Activated CD8-positive, alpha-beta memory T cell treated with anti-CD3 and anti-CD28 coated beads, Interleukin-2, amount 10 ng/mL, durations not matched to agents 7 days and 5 days (primary cell): Measurements from ENCODE around the gene GZF1. TPM values are rescaled to one million over a fixed set of nuclear protein-coding genes. Genes with fewer than 3 reads are reported as not detected.
A peak's percentile ranks its signal among the peaks of the same experiment; 100 is the strongest.

Experiments
- ATAC-seq: fragments of 150-1000 bp; cut with Tn5 transposase; one replicate; pipeline ENCODE4 v1.10.0; 2021; ENCODE audit warnings: moderate library complexity
- CTCF ChIA-PET: fragments of 350-600 bp; sonication (Branson Sonifier 250); formaldehyde crosslinking; loops from one replicate; lab custom pipeline; 2021; ENCODE audit warnings: antibody characterized with exemption; lab: Charles Lee
- DNase-seq: peaks from one replicate; pipeline ENCODE4 v3.0.0-alpha.2; 2020
- H3K27ac Mint-ChIP-seq: one replicate; pipeline ENCODE4 v1.8.0; 2021; ENCODE audit warnings: mild to moderate bottlenecking, mixed read lengths
- H3K27me3 Mint-ChIP-seq: one replicate; pipeline ENCODE4 v1.8.0; 2021; ENCODE audit warnings: mixed read lengths
- H3K36me3 Mint-ChIP-seq: one replicate; pipeline ENCODE4 v1.8.0; 2021; ENCODE audit warnings: mild to moderate bottlenecking, mixed read lengths
- H3K4me1 Mint-ChIP-seq: one replicate; pipeline ENCODE4 v1.8.0; 2021; ENCODE audit warnings: mixed read lengths
- H3K4me3 Mint-ChIP-seq: one replicate; pipeline ENCODE4 v1.8.0; 2021; ENCODE audit warnings: mild to moderate bottlenecking, moderate library complexity, mixed read lengths
- H3K9me3 Mint-ChIP-seq: one replicate; pipeline ENCODE4 v1.8.0; 2022; ENCODE audit warnings: low read depth, mixed read lengths
- total RNA-seq, 2 experiments: library from RNA; stranded (reverse); gene quantifications; one replicate each; pipeline ENCODE4 v1.2.3, GENCODE V29; 2021

GZF1 gene
- total RNA-seq, 2 experiments from 2014 or later = 10.2 to 14.4 TPM

DNA sequence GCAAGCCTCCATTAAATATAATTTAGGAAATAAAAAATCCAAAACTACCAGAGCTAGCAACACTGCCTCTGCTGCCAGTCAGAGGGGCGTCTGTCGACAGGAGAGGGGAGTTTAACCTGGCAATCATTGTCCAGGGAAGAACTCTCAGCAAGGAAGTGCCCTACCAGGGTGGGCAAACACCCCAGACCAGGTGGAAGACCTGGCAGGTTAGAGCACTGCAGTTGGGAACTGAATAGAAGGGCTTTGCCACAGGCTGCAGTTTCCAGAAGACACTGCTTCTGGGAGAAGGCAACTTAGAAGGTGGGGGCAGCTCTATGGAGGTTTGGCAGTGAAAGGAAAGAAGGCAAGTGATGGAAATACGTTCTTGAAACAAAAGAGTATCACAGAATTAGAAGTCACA lies 47.8 kb downstream of the GZF1 start:
- CTCF ChIA-PET = interaction anchor here (1.0 kb wide), 1 partner anchor 32 kb away, joined by 3 read pairs; no protein-coding TSS in a partner anchor
- no peak overlapping the region for H3K27ac Mint-ChIP-seq
- peaks cover 41% of the 10 kb centered on the region for H3K4me1 Mint-ChIP-seq
- H3K4me3 Mint-ChIP-seq = no peak overlapping the region
- ATAC-seq (no peak), DNase-seq (no peak)
- no peaks in the 10 kb centered on the region for H3K27me3 Mint-ChIP-seq
- no peaks in the 10 kb centered on the region for H3K9me3 Mint-ChIP-seq
- H3K36me3 Mint-ChIP-seq = peaks cover 9% of the 10 kb centered on the region

- Mint-ChIP-seq H3K36me3 (peaks cover 16% of the 10 kb centered on the region), H3K9me3 (no peaks in the 10 kb centered on the region), H3K4me1 (peaks cover 46% of the 10 kb centered on the region), H3K27ac (no peak overlapping the region), H3K27me3 (no peaks in the 10 kb centered on the region), H3K4me3 (no peak overlapping the region)
- DNase-seq (no peak), ATAC-seq (no peak)
- CTCF ChIA-PET = interaction anchor here (1.9 kb wide), 1 partner anchor 10 kb away, joined by 5 read pairs; the partner anchor contains the start of gene NAPB
Observed at GRCh38 chr20:23410916-23411695, 49.1 kb downstream of the GZF1 start.

DNA sequence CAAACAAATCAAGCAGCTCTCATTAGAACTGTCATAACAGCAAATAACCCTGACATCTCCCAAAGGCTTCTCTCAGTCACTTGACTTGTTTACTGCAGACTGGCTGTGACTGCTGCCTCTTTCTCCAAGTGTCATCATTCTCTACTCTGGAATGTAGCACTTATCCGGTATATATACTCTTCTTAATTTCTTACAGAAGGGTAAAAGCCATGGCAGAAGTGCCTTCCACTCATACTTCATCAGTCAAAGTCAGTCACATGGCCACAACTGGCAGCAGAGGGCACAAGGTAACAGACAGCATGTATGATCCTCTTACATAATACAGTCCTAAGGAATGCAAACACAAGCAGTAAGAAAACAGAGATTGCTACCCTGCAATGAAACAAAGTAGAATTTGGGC lies 50.0 kb downstream of the GZF1 start:
- Mint-ChIP-seq H3K9me3 (no peaks in the 10 kb centered on the region), H3K36me3 (peaks cover 16% of the 10 kb centered on the region), H3K27me3 (no peaks in the 10 kb centered on the region), H3K4me1 (peaks cover 49% of the 10 kb centered on the region), H3K27ac (no peak overlapping the region), H3K4me3 (no peak overlapping the region)
- ATAC-seq = no peak
- CTCF ChIA-PET = interaction anchor here (1.9 kb wide), 1 partner anchor 10 kb away, joined by 5 read pairs; the partner anchor contains the start of gene NAPB
- no peak for DNase-seq

DNA sequence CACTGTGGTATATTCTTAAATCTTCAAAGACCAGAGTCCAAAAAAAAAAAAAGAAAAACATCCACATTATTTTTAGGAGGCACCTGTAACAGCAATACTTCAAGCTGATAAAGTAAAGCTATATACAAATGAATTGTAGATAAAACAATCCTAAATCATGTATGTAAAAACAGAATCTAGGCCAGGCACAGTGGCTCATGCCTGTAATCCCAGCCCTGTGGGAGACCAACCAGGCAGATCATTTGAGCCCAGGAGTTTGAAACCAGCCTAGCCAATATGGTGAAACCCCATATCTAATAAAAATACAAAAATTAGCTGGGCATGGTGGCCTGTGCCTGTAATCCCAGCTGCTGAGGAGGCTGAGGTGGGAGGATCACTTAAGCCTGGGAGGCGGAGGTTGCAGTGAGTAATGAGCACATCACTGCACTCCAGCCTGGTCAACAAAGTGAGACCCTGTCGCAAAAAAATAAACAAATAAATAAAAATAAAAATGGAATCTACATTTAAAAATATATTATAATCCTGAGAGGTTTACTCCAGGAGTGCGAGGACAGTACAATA lies 52.0 kb downstream of the GZF1 start:
- no peak for DNase-seq
- no peak overlapping the region for H3K27ac Mint-ChIP-seq
- CTCF ChIA-PET = no interaction called here
- H3K4me3 Mint-ChIP-seq = no peak overlapping the region
- H3K36me3 Mint-ChIP-seq = peaks cover 16% of the 10 kb centered on the region
- no peak for ATAC-seq
- H3K4me1 Mint-ChIP-seq = peaks cover 47% of the 10 kb centered on the region
- H3K9me3 Mint-ChIP-seq = no peaks in the 10 kb centered on the region
- no peaks in the 10 kb centered on the region for H3K27me3 Mint-ChIP-seq

DNA sequence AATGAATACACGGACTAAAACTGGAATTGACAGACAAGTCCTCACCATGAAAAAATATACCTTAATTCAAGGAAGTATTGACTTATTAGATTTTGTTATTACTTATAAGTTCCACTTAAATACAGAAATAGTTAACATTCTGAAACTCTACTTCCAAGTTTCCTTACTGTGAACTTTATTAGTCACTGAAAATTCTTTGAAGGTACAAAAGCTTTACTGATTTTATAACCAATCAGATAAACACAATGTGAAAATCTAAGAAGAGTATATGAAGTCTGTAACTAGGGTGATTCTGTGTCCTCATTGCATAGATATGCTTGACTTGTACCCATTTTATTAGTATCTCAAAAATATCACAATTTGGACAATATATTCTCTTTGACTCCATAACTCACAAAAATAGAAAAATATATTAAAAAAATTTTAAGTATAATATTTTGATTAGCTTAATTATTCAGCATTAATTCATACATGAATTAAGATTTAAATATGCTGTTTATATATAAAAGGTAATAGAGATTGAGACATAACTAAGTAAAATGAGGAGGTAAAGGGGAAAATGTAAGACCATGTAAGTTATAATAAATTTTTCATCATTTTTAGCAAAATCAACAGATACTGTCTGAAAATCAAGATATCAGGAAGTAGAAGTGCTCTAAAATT lies 52.7 kb downstream of the GZF1 start:
- Mint-ChIP-seq H3K9me3 (no peaks in the 10 kb centered on the region), H3K4me1 (peaks cover 50% of the 10 kb centered on the region), H3K27me3 (no peaks in the 10 kb centered on the region), H3K36me3 (peaks cover 16% of the 10 kb centered on the region), H3K27ac (no peak overlapping the region), H3K4me3 (no peak overlapping the region)
- DNase-seq = no peak
- ATAC-seq = no peak
- CTCF ChIA-PET = interaction anchor here (3.7 kb wide), 1 partner anchor 14 kb away, joined by 18 read pairs; no protein-coding TSS in a partner anchor

DNA sequence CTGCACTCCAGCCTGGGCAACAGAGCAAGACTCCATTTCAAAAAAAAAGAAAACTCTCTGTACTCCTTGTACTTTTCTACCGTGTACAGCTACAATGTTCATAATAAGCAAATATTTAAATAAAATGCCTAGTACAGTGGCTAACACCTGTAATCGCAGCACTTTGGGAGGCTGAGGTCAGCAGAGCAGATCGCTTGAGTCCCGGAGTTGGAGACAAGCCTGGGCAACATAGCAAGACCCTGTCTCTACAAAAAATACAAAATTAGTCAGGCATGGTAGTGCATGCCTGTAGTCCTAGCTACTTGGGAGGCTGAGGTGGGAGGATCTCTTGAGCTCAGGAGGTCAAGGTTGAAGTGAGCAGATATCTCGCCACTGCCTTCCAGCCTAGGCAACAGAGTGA lies 53.6 kb downstream of the GZF1 start:
- CTCF ChIA-PET = interaction anchor here (1.0 to 3.7 kb wide), 2 partner anchors 15 to 54 kb away, joined by 3 to 18 read pairs; no protein-coding TSS in a partner anchor
- Mint-ChIP-seq H3K4me3 (no peak overlapping the region), H3K4me1 (peaks cover 48% of the 10 kb centered on the region), H3K36me3 (peaks cover 19% of the 10 kb centered on the region), H3K27ac (peak overlapping the region; percentile 64), H3K27me3 (no peaks in the 10 kb centered on the region), H3K9me3 (no peaks in the 10 kb centered on the region)
- no peak for ATAC-seq
- DNase-seq = no peak

DNA sequence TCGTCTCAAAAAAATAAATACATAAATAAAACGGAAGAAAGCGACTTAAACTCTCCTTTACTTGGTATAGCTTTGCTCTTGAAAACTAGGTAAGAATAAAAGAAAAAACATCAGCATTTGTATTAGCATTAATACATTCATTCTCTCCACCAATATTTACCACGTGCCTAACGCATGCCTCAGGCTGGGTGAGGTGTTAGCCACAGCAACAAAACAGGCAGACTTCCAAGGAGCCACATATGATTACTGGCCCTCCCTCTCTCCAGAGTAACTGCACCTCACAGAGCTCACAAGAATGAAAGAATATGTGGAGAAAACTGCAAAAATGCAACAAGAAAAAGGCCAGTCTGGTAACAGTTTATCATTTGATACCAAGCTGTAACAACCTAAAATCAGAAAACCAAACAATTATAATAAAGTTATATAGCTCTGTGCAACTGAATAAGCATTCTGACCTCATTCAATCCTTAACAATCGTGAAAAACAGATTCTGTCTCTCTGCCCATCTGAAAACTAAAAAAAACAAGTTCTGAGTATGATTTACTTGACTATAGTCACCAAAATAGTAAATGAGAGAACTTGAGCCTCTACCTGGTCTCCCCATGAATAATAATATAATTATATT lies 54.1 kb downstream of the GZF1 start:
- Mint-ChIP-seq H3K36me3 (peaks cover 19% of the 10 kb centered on the region), H3K27ac (peak overlapping the region; percentile 64), H3K4me3 (no peak overlapping the region)

DNA sequence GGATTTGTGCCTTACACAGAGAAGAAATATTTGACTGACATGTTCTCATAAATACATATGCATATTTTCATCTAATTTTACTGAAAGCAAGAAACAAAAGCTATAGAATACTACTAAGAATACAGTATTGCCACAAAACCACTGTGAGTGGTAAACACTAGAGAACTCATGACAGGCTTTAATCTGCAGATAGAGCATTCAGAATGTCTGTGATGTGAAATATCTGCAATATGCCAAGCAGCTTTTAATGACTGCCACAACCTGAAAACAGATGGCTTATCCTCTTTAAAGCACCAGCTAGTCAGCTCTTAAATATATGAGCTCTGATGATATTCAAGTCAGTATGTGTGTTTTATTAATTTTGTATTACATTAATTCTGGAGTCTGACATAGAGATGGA lies 55.9 kb downstream of the GZF1 start:
- no peak for DNase-seq
- no peak for ATAC-seq

More for the DNA sequence above, 54.1 kb downstream of the GZF1 start:
- H3K4me1 Mint-ChIP-seq = peaks cover 48% of the 10 kb centered on the region
- CTCF ChIA-PET = interaction anchor here (1.0 to 3.7 kb wide), 3 partner anchors 15 to 75 kb away, joined by 3 to 18 read pairs (median 3); no protein-coding TSS in a partner anchor
- H3K9me3 Mint-ChIP-seq = no peaks in the 10 kb centered on the region
- peak; percentile 51 for DNase-seq
- H3K27me3 Mint-ChIP-seq = no peaks in the 10 kb centered on the region
- peak; percentile 24 for ATAC-seq

DNA sequence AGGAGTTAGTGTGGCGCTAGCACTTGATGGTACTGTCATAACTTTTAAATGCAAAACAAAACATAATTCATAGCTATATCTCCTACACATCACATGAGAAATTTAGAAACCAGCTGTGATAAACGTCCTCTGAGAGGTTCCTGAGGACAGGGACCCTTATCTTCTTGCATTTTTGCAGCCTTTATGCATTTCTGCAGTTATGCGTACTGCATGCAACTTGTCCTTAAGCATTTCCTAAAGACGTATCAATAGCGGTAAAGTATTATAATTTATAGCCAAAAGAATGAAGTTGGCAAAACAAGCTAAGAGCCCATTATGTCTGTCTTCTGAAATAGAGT lies 57.6 kb downstream of the GZF1 start:
- Mint-ChIP-seq H3K4me3 (peak overlapping the region; percentile 97), H3K27me3 (peaks cover 1% of the 10 kb centered on the region), H3K27ac (peak overlapping the region; percentile 96), H3K36me3 (peaks cover 10% of the 10 kb centered on the region), H3K4me1 (peaks cover 63% of the 10 kb centered on the region), H3K9me3 (no peaks in the 10 kb centered on the region)
- no peak for ATAC-seq
- CTCF ChIA-PET = interaction anchor here (0.7 to 5.3 kb wide), 9 partner anchors 16 to 187 kb away, joined by 3 to 47 read pairs (median 6); partner anchors contain the start of genes GZF1 and NXT1
- no peak for DNase-seq

More for the DNA sequence above, 55.9 kb downstream of the GZF1 start:
- CTCF ChIA-PET = interaction anchor here (1.1 to 5.3 kb wide), 5 partner anchors 17 to 67 kb away, joined by 3 to 47 read pairs (median 18); partner anchors contain the start of gene NXT1
- Mint-ChIP-seq H3K27ac (peak overlapping the region; percentile 86), H3K4me1 (peaks cover 61% of the 10 kb centered on the region), H3K4me3 (peak overlapping the region; percentile 59), H3K27me3 (no peaks in the 10 kb centered on the region), H3K9me3 (no peaks in the 10 kb centered on the region), H3K36me3 (peaks cover 13% of the 10 kb centered on the region)

DNA sequence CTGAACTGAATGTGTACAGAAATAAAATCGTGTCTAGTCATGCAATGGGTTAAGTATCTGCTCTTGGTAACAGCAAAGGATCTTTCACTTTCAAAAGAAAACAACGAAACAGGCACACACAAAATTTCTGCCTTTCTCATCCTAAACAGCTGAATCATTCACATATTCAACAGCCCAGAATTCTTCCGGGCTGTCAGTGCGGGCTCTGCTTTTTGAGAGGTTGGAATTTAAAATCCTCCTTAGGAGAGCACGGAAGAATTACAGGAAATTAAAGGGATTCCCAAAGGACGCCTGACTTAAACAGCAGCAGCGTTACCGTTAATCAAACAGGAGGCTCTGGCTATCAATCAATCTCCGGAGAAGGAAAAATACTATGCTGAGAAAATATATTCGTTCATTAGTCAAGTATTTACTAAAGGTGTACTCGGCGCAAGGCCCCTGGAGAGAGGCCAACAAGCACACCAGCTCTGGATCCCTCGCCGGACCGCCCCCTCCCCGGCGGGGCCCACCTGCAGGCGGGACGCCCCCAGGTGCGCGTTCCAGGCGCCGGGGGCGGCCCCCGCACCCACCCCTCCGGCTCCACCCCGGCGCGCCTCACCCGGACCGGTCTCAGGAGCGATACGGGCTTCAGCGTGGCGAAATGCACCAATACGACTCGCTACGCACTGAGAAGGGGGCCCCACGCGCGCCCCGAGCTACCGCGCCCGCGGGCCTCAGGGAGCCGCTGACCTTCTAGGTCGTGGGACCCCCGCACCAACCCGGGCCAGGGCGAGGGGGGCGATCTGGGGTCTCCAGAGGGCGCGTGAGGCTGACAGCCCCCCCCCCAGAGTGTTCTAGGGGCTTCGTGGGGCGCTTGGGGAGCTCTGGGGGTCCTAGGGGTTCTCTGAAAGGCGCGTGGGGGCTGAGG lies 58.3 kb downstream of the GZF1 start:
- CTCF ChIA-PET = interaction anchor here (0.7 to 5.3 kb wide), 10 partner anchors 17 to 1374 kb away, joined by 3 to 47 read pairs (median 5); partner anchors contain the start of genes GZF1 and NXT1
- H3K27me3 Mint-ChIP-seq = peaks cover 7% of the 10 kb centered on the region
- peaks cover 10% of the 10 kb centered on the region for H3K36me3 Mint-ChIP-seq
- ATAC-seq = peak; percentile 28
- H3K4me1 Mint-ChIP-seq = peaks cover 61% of the 10 kb centered on the region
- peak overlapping the region; percentile 96 for H3K27ac Mint-ChIP-seq
- H3K9me3 Mint-ChIP-seq = no peaks in the 10 kb centered on the region
- H3K4me3 Mint-ChIP-seq = peak overlapping the region; percentile 97
- peak; percentile 61 for DNase-seq

GRCh38 chr20:23420943-23421931 lies 59.3 kb downstream of the GZF1 start, which contains the start of gene NAPB:
TSS of gene NAPB (minus strand) at chr20:23421488. CDS start at chr20:23421402, 86 bp downstream.
- ATAC-seq (peak; percentile 99), DNase-seq (peak; percentile 96)
- Mint-ChIP-seq H3K4me3 (peak within 1 kb of the TSS; percentile 97), H3K27ac (peak within 1 kb of the TSS; percentile 96), H3K4me1 (peaks cover 53% of the 10 kb centered on the region), H3K9me3 (no peaks in the 10 kb centered on the region), H3K27me3 (peaks cover 10% of the 10 kb centered on the region), H3K36me3 (peaks cover 3% of the 10 kb centered on the region)
- CTCF ChIA-PET = interaction anchor here (0.5 to 5.3 kb wide), 15 partner anchors 10 to 1373 kb away, joined by 3 to 47 read pairs (median 5); partner anchors contain the start of genes GZF1 and NXT1
